Neural crest cell (in vitro differentiated cells): ENCODE results near the gene USP46. TPM values are rescaled to one million over a fixed set of nuclear protein-coding genes. Genes with fewer than 3 reads are reported as not detected.
A peak's percentile ranks its signal among the peaks of the same experiment; 100 is the strongest.

ENCODE experiments used
- DNase-seq: peaks from one replicate; pipeline ENCODE4 v3.0.0; 2021; ENCODE audit warnings: low read depth, mixed read lengths, low spot score
- H3K27ac Mint-ChIP-seq: one replicate; pipeline ENCODE4 v1.8.0; 2021; ENCODE audit warnings: mild to moderate bottlenecking, mixed read lengths; ENCODE audit not compliant: unreplicated experiment
- H3K27me3 Mint-ChIP-seq: 2 replicates; pipeline ENCODE4 v1.8.0; 2021; ENCODE audit warnings: low read depth, mild to moderate bottlenecking, mixed read lengths
- H3K36me3 Mint-ChIP-seq: 2 replicates; pipeline ENCODE4 v1.8.0; 2021; ENCODE audit warnings: low read depth, mild to moderate bottlenecking, mixed read lengths
- H3K4me1 Mint-ChIP-seq: 2 replicates; pipeline ENCODE4 v1.8.0; 2021; ENCODE audit warnings: mixed read lengths
- H3K4me3 Mint-ChIP-seq: one replicate; pipeline ENCODE4 v1.8.0; 2021; ENCODE audit warnings: mild to moderate bottlenecking, mixed read lengths
- H3K9me3 Mint-ChIP-seq: 2 replicates; pipeline ENCODE4 v1.8.0; 2021; ENCODE audit warnings: mixed read lengths
- CTCF ChIP-seq: fragments of 200-600 bp; sonication (generic); conservative IDR thresholded peaks from 2 replicates; pipeline ENCODE4 v1.5.0; 2021; ENCODE audit warnings: antibody characterized with exemption, mild to moderate bottlenecking
- total RNA-seq: library from RNA; stranded (reverse); gene quantifications from 2 replicates; pipeline ENCODE4 v1.2.1, GENCODE V29; 2021

Gene USP46
- total RNA-seq, 1 donor from 2014 or later = 41.1 TPM

- Mint-ChIP-seq H3K27me3 (no peaks in the 10 kb centered on the region), H3K9me3 (no peaks in the 10 kb centered on the region), H3K4me1 (peaks cover 5% of the 10 kb centered on the region), H3K4me3 (no peak overlapping the region), H3K27ac (peak overlapping the region; percentile 1), H3K36me3 (no peaks in the 10 kb centered on the region)
- DNase-seq = no peak
- TF ChIP-seq CTCF = no peak
Measured at GRCh38 chr4:52560844-52561280, 98.2 kb downstream of the USP46 start.

GRCh38 chr4:52555356-52555716, 103.8 kb downstream of the USP46 start:
- Mint-ChIP-seq H3K4me3 (no peak overlapping the region), H3K9me3 (no peaks in the 10 kb centered on the region), H3K27ac (no peak overlapping the region), H3K27me3 (no peaks in the 10 kb centered on the region), H3K4me1 (peaks cover 16% of the 10 kb centered on the region), H3K36me3 (no peaks in the 10 kb centered on the region)
- no peak for TF ChIP-seq CTCF
- no peak for DNase-seq

GRCh38 chr4:52554612-52555355, 104.3 kb downstream of the USP46 start:
- H3K36me3 Mint-ChIP-seq = no peaks in the 10 kb centered on the region
- TF ChIP-seq CTCF = no peak
- H3K27me3 Mint-ChIP-seq = no peaks in the 10 kb centered on the region
- H3K9me3 Mint-ChIP-seq = no peaks in the 10 kb centered on the region
- no peak for DNase-seq
- H3K4me3 Mint-ChIP-seq = no peak overlapping the region
- peaks cover 21% of the 10 kb centered on the region for H3K4me1 Mint-ChIP-seq
- H3K27ac Mint-ChIP-seq = no peak overlapping the region

GRCh38 chr4:52552778-52553177, 106.3 kb downstream of the USP46 start:
- Mint-ChIP-seq H3K4me3 (no peak overlapping the region), H3K36me3 (no peaks in the 10 kb centered on the region), H3K27ac (no peak overlapping the region), H3K4me1 (peaks cover 21% of the 10 kb centered on the region), H3K27me3 (no peaks in the 10 kb centered on the region), H3K9me3 (no peaks in the 10 kb centered on the region)
- no peak for TF ChIP-seq CTCF
- DNase-seq = no peak

GRCh38 chr4:52551487-52551886, 107.6 kb downstream of the USP46 start:
- no peak for TF ChIP-seq CTCF
- Mint-ChIP-seq H3K27ac (no peak overlapping the region), H3K4me1 (peaks cover 22% of the 10 kb centered on the region), H3K4me3 (no peak overlapping the region), H3K9me3 (no peaks in the 10 kb centered on the region), H3K27me3 (no peaks in the 10 kb centered on the region), H3K36me3 (no peaks in the 10 kb centered on the region)
- DNase-seq = no peak
